Endothelial cell of umbilical vein (primary cell): ENCODE measurements around the gene CIAPIN1. TPM values are rescaled to one million over a fixed set of nuclear protein-coding genes. Genes with fewer than 3 reads are reported as not detected.

ENCODE experiments used
- BruUV-seq: library from RNA; stranded (reverse); fragments of 400-500 nt; replicated peaks from 2 replicates; lab custom pipeline; 2021; lab: Mats Ljungman, UMichigan
- CTCF ChIA-PET: fragments of 300-600, 350-600 bp; sonication (Branson Sonifier 250); formaldehyde crosslinking; loops from one replicate; lab custom pipeline; 2021; ENCODE audit warnings: antibody characterized with exemption, inconsistent platforms; lab: Charles Lee
- POLR2A ChIA-PET: fragments of 300-600, 350-600 bp; sonication (Branson Sonifier 250); formaldehyde crosslinking; loops from one replicate; lab custom pipeline; 2021; ENCODE audit warnings: antibody characterized with exemption, inconsistent platforms; lab: Charles Lee
- DNase-seq: peaks from one replicate; pipeline ENCODE4 v3.0.0-alpha.2; 2011; ENCODE audit warnings: low read depth, low spot score
- FAIRE-seq: peaks from 2 replicates; lab custom pipeline; 2011; peaks lifted over from hg19 to GRCh38; lab: Jason Lieb, UNC
- H2AFZ ChIP-seq: 2 replicates; pipeline ENCODE4 v1.6.0; 2012; ENCODE audit warnings: low read depth, low read length, control low read depth, inconsistent platforms
- H3K27ac ChIP-seq: 2 replicates; pipeline ENCODE4 v1.5.1; 2011; ENCODE audit warnings: low read depth, mild to moderate bottlenecking, control low read depth, low read length, moderate library complexity; ENCODE audit not compliant: insufficient read depth
- H3K27me3 ChIP-seq, 2 experiments: 2 replicates each; pipeline versions ENCODE4 v1.6.0 to v1.6.1; 2011; ENCODE audit warnings: low read length in 2 of 2, mixed read lengths in 1 of 2; ENCODE audit not compliant: control insufficient read depth in 2 of 2, insufficient read depth in 2 of 2
- H3K36me3 ChIP-seq, 2 experiments: 2 replicates in 1 of 2; 3 replicates in 1 of 2; pipeline ENCODE4 v1.5.1; 2011; ENCODE audit warnings: low read length in 2 of 2, mild to moderate bottlenecking in 1 of 2, moderate library complexity in 1 of 2; ENCODE audit not compliant: control insufficient read depth in 2 of 2, insufficient read depth in 2 of 2; ENCODE audit errors: extremely low read depth in 1 of 2
- H3K4me1 ChIP-seq: 3 replicates; pipeline ENCODE4 v1.5.1; 2011; ENCODE audit warnings: mild to moderate bottlenecking, low read length; ENCODE audit not compliant: control insufficient read depth, insufficient read depth; ENCODE audit errors: extremely low read depth
- H3K4me2 ChIP-seq: 2 replicates; pipeline ENCODE4 v1.6.1; 2011; ENCODE audit warnings: low read length, control low read depth, mixed read lengths; ENCODE audit not compliant: insufficient read depth
- H3K4me3 ChIP-seq, 3 experiments: fragments of 200-600 bp in 1 of 3; sonication (generic), shearing (Covaris generic) in 1 of 3; replicated peaks in 1 of 3; 2 replicates each; pipeline ENCODE4 v1.5.1; 2011 to 2016; ENCODE audit warnings: control low read depth in 3 of 3, low read length in 3 of 3, mild to moderate bottlenecking in 2 of 3, inconsistent platforms in 1 of 3, low read depth in 1 of 3, moderate library complexity in 1 of 3; ENCODE audit not compliant: insufficient read depth in 1 of 3
- H3K79me2 ChIP-seq: 2 replicates; pipeline ENCODE4 v1.6.0; 2012; ENCODE audit warnings: low read length, inconsistent platforms; ENCODE audit not compliant: control insufficient read depth, insufficient read depth
- H3K9ac ChIP-seq: replicated peaks from 2 replicates; pipeline ENCODE3; 2011; ENCODE audit warnings: low read length, control low read depth; ENCODE audit not compliant: insufficient read depth; ENCODE audit errors: extremely low read depth
- H3K9me1 ChIP-seq: replicated peaks from 3 replicates; pipeline ENCODE4 v1.6.0; 2011; ENCODE audit warnings: mild to moderate bottlenecking, low read length; ENCODE audit not compliant: control insufficient read depth, insufficient read depth; ENCODE audit errors: extremely low read depth
- H3K9me3 ChIP-seq: replicated peaks from 2 replicates; pipeline ENCODE4 v1.5.1; 2012; ENCODE audit warnings: low read length, inconsistent platforms; ENCODE audit not compliant: control insufficient read depth, insufficient read depth
- H4K20me1 ChIP-seq: replicated peaks from 2 replicates; pipeline ENCODE3; 2011; ENCODE audit warnings: mild to moderate bottlenecking, low read length; ENCODE audit not compliant: control insufficient read depth, insufficient read depth; ENCODE audit errors: extremely low read depth
- CTCF ChIP-seq, 2 donors: IDR thresholded peaks; 1 replicate in 1 of 2; 2 replicates in 1 of 2; pipeline ENCODE4 v1.5.1; 2011; ENCODE audit warnings: low read length in 2 of 2, mild to moderate bottlenecking in 2 of 2, moderate library complexity in 2 of 2, control low read depth in 1 of 2, inconsistent platforms in 1 of 2, low read depth in 1 of 2; ENCODE audit not compliant: insufficient read depth in 1 of 2; ENCODE audit errors: extremely low read depth in 1 of 2
- EZH2 ChIP-seq: IDR thresholded peaks from 2 replicates; pipeline ENCODE4 v1.6.1; 2012; ENCODE audit warnings: borderline replicate concordance, low read depth, mild to moderate bottlenecking, moderate library complexity, low read length, inconsistent platforms; ENCODE audit not compliant: severe bottlenecking
- FOS ChIP-seq: IDR thresholded peaks from 2 replicates; pipeline ENCODE4 v1.6.1; 2011; ENCODE audit warnings: mild to moderate bottlenecking, low read length, moderate library complexity, borderline replicate concordance; ENCODE audit not compliant: insufficient read depth
- GATA2 ChIP-seq: IDR thresholded peaks from 2 replicates; pipeline ENCODE4 v1.7.0; 2011; ENCODE audit warnings: low read depth, mild to moderate bottlenecking, moderate library complexity, mixed read lengths, low read length; ENCODE audit not compliant: insufficient read length, insufficient read depth
- JUN ChIP-seq: IDR thresholded peaks from 2 replicates; pipeline ENCODE4 v1.6.1; 2011; ENCODE audit warnings: borderline replicate concordance, low read depth; ENCODE audit not compliant: insufficient read length, insufficient read depth
- MYC ChIP-seq: IDR thresholded peaks from one replicate; pipeline ENCODE4 v1.6.1; 2011; ENCODE audit warnings: mild to moderate bottlenecking, low read depth, low read length
- POLR2A ChIP-seq: IDR thresholded peaks from 2 replicates; pipeline ENCODE4 v1.6.1; 2012; ENCODE audit warnings: low read depth, mild to moderate bottlenecking, control low read depth, low read length
- POLR2AphosphoS5 ChIP-seq: IDR thresholded peaks from 2 replicates; pipeline ENCODE4 v1.6.1; 2012; ENCODE audit warnings: low read depth, mild to moderate bottlenecking, control low read depth, low read length, moderate library complexity; ENCODE audit not compliant: insufficient read depth
- dilution Hi-C: fragments of 300-500 bp; cut with MboI; formaldehyde crosslinking; loops from one replicate; pipeline ENCODE4 v1.15.0; 2019; ENCODE audit warnings: low sequenced_read_pairs; ENCODE audit not compliant: extremely low pct_ligation_motif_present
- intact Hi-C: fragments of 100-400 bp; cut with micrococcal nuclease; formaldehyde crosslinking; loops from one replicate; pipeline ENCODE4 v1.10.0; 2022
- polyA plus RNA-seq, 4 experiments: library from polyadenylated mRNA; depleted of rRNA in 3 of 4; stranded (reverse) in 3 of 4; unstranded in 1 of 4; fragments of >200 nt; gene quantifications; 2 replicates each; pipeline versions ENCODE4 v1.2.1 to v1.2.3, GENCODE V29; 2011 to 2012; ENCODE audit warnings: missing spikeins in 1 of 4
- total RNA-seq: library from RNA; stranded (reverse); gene quantifications from 2 replicates; pipeline ENCODE4 v1.2.3, GENCODE V29; 2021
- TF ChIP-seq, protein P1 (sequence below): IDR thresholded peaks from 2 replicates; pipeline ENCODE4 v1.6.1; 2011; ENCODE audit not compliant: insufficient read depth, insufficient read length

The CIAPIN1 gene
- total and polyA plus RNA-seq, 2 donors (not counting 3 experiments of a cell fraction or from before 2014, with no cell fraction given), result 74.6 to 77.9 TPM

DNA sequence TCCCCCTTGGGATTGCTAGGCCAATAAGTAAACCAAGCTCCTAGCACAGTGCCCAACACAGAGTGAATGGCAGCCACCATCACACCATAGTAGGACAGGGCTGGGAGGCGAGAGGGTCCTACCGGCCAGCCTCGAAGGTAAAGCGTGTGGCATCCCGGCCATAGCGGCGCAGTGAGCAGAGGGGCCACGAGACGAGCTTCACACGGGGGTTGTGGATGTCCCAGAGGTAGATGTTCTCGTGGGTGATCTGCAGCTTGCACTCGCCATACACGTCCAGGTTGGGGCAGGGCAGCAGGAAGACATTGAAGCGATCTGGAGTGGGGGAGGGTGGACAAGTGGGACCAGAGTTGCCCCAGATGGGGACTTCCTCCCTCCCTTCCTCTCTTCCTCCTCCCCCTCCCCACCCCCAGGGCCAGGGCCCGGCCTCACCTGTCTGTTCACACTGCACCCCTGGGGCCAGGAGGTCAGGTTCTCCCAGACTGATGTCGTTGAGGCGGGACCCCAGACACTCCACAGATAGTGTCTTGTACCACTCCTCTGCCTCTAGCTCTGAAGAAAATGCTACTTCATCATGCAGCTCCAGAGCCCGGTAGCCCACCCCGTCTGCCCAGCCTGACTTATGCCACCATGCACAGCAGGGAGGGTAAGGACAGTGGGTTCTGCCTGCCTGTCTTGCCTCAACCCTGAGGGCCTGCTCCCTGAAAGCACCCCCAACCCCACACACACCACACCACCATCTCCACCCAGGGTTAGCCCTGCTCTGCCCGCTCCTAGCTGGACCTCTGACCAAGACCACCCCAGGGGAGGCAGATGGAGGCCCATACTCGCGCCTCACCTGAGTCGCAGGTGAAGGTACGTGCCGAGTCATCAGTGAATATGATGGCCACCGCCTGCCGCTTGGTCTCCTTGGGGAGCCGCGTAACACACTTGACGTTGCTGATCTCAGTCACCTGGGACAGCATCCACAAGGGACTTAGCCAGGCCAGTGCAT, 27.8 kb upstream of the CIAPIN1 start:
- intact Hi-C loops, result loop anchor here (10.0 kb wide), 1 partner anchor 170 kb away; no protein-coding TSS in a partner anchor
- no peaks in the 10 kb centered on the region for H3K27me3 ChIP-seq
- no peaks in the 10 kb centered on the region for H4K20me1 ChIP-seq
- dilution Hi-C loops, result no loop called here
- H3K9me1 ChIP-seq, result no peaks in the 10 kb centered on the region
- no peak overlapping the region for H3K27ac ChIP-seq
- H3K36me3 ChIP-seq, result peaks cover under 1 to 36% of the 10 kb centered on the region in 2 experiments
- no peak overlapping the region for H3K9ac ChIP-seq
- DNase-seq (no peak), FAIRE-seq (no peak)
- peaks cover 33% of the 10 kb centered on the region for H3K4me1 ChIP-seq
- H3K79me2 ChIP-seq, result peaks cover 15% of the 10 kb centered on the region
- no TSS peak for BruUV-seq
- H3K4me2 ChIP-seq, result no peak overlapping the region
- ChIA-PET POLR2A (interaction anchor here (0.6 to 0.7 kb wide), 2 partner anchors 8 to 565 kb away, joined by 3 to 8 read pairs; no protein-coding TSS in a partner anchor), CTCF (interaction anchor here (0.6 to 4.8 kb wide), 7 partner anchors 12 to 121 kb away, joined by 3 to 25 read pairs (median 4); partner anchors contain the start of genes CCDC102A, CIAPIN1 and POLR2C)
- TF ChIP-seq JUN (no peak), POLR2A (no peak), EZH2 (no peak), CTCF (IDR thresholded peaks at IDR 0.05; ENCODE audit: extremely low read depth in 1 of 2, insufficient read depth in 1 of 2, low read depth in 1 of 2, low read length in 2 of 2) (no peak), FOS (no peak), MYC (no peak), GATA2 (no peak), POLR2AphosphoS5 (no peak)
- TF ChIP-seq, protein P1, sequence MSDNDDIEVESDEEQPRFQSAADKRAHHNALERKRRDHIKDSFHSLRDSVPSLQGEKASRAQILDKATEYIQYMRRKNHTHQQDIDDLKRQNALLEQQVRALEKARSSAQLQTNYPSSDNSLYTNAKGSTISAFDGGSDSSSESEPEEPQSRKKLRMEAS, result no peak
- H3K9me3 ChIP-seq, result no peaks in the 10 kb centered on the region
- no peak overlapping the region for H2AFZ ChIP-seq
- H3K4me3 ChIP-seq, result no peak overlapping the region
